ENCODE data around the gene SLC9A1.

SLC9A1 gene

GRCh38 chr1:27136998-27137542 lies 17.9 kb downstream of the SLC9A1 start:
- H3K27ac ChIP-seq, result no peak overlapping the region
- H3K4me3 ChIP-seq (ENCODE audit: low read depth, low read length), result no peak overlapping the region

GRCh38 chr1:27136236-27136551 lies 18.7 kb downstream of the SLC9A1 start:
- no peak overlapping the region for H3K27ac ChIP-seq
- peaks cover 10% of the 10 kb centered on the region for H3K4me1 ChIP-seq
- H3K27me3 ChIP-seq (ENCODE audit: control insufficient read depth, insufficient read depth, low read length), result no peaks in the 10 kb centered on the region
- no peak overlapping the region for H3K9ac ChIP-seq
- H3K4me3 ChIP-seq (ENCODE audit: low read depth, low read length), result no peak overlapping the region
- peaks cover 18% of the 10 kb centered on the region for H3K79me2 ChIP-seq
- H3K36me3 ChIP-seq (ENCODE audit: control insufficient read depth, insufficient read depth, low read length), result no peaks in the 10 kb centered on the region
- no peaks in the 10 kb centered on the region for H3K9me3 ChIP-seq (ENCODE audit: control insufficient read depth, low read length)
- H2AFZ ChIP-seq, result no peak overlapping the region
- TF ChIP-seq CTCF (IDR thresholded peaks at IDR 0.05), result no peak
- no peak overlapping the region for H3K4me2 ChIP-seq (ENCODE audit: low read length)

More at GRCh38 chr1:27136998-27137542, 17.9 kb downstream of the SLC9A1 start:
- no peaks in the 10 kb centered on the region for H3K27me3 ChIP-seq (ENCODE audit: control insufficient read depth, insufficient read depth, low read length)
- H3K9me3 ChIP-seq (ENCODE audit: control insufficient read depth, low read length), result no peaks in the 10 kb centered on the region
- no peak overlapping the region for H3K4me2 ChIP-seq (ENCODE audit: low read length)
- no peak for TF ChIP-seq CTCF (IDR thresholded peaks at IDR 0.05)
- peaks cover 13% of the 10 kb centered on the region for H3K4me1 ChIP-seq
- peaks cover 18% of the 10 kb centered on the region for H3K79me2 ChIP-seq
- H3K9ac ChIP-seq, result no peak overlapping the region
- H3K36me3 ChIP-seq (ENCODE audit: control insufficient read depth, insufficient read depth, low read length), result no peaks in the 10 kb centered on the region
- no peak overlapping the region for H2AFZ ChIP-seq

- no peak overlapping the region for H2AFZ ChIP-seq
- no peak overlapping the region for H3K4me3 ChIP-seq (ENCODE audit: low read depth, low read length)
- H3K36me3 ChIP-seq (ENCODE audit: control insufficient read depth, insufficient read depth, low read length), result no peaks in the 10 kb centered on the region
- H3K27ac ChIP-seq, result no peak overlapping the region
- no peaks in the 10 kb centered on the region for H3K27me3 ChIP-seq (ENCODE audit: control insufficient read depth, insufficient read depth, low read length)
- no peak for TF ChIP-seq CTCF (IDR thresholded peaks at IDR 0.05)
- no peaks in the 10 kb centered on the region for H3K9me3 ChIP-seq (ENCODE audit: control insufficient read depth, low read length)
- peaks cover 4% of the 10 kb centered on the region for H3K4me1 ChIP-seq
- peaks cover 18% of the 10 kb centered on the region for H3K79me2 ChIP-seq
- H3K9ac ChIP-seq, result no peak overlapping the region
- no peak overlapping the region for H3K4me2 ChIP-seq (ENCODE audit: low read length)
These were observed 19.2 kb downstream of the SLC9A1 start for GRCh38 chr1:27135541-27136235.

- Histone ChIP-seq H3K4me1 (no peaks in the 10 kb centered on the region), H3K79me2 (peaks cover 11% of the 10 kb centered on the region), H3K27ac (no peak overlapping the region), H3K9me3 (ENCODE audit: control insufficient read depth, low read length) (no peaks in the 10 kb centered on the region), H2AFZ (no peak overlapping the region), H3K36me3 (ENCODE audit: control insufficient read depth, insufficient read depth, low read length) (no peaks in the 10 kb centered on the region), H3K4me3 (ENCODE audit: low read depth, low read length) (no peak overlapping the region), H3K27me3 (ENCODE audit: control insufficient read depth, insufficient read depth, low read length) (no peaks in the 10 kb centered on the region), H3K4me2 (ENCODE audit: low read length) (no peak overlapping the region), H3K9ac (no peak overlapping the region)
- TF ChIP-seq CTCF (IDR thresholded peaks at IDR 0.05), result no peak
These were observed 20.9 kb downstream of the SLC9A1 start for GRCh38 chr1:27133991-27134390.

- no peak overlapping the region for H2AFZ ChIP-seq
- no peaks in the 10 kb centered on the region for H3K36me3 ChIP-seq (ENCODE audit: control insufficient read depth, insufficient read depth, low read length)
- no peaks in the 10 kb centered on the region for H3K9me3 ChIP-seq (ENCODE audit: control insufficient read depth, low read length)
- H3K4me2 ChIP-seq (ENCODE audit: low read length), result no peak overlapping the region
- H3K27me3 ChIP-seq (ENCODE audit: control insufficient read depth, insufficient read depth, low read length), result no peaks in the 10 kb centered on the region
- H3K9ac ChIP-seq, result no peak overlapping the region
- peaks cover 8% of the 10 kb centered on the region for H3K79me2 ChIP-seq
- no peaks in the 10 kb centered on the region for H3K4me1 ChIP-seq
- no peak for TF ChIP-seq CTCF (IDR thresholded peaks at IDR 0.05)
- H3K27ac ChIP-seq, result no peak overlapping the region
- no peak overlapping the region for H3K4me3 ChIP-seq (ENCODE audit: low read depth, low read length)
These were observed 21.8 kb downstream of the SLC9A1 start for GRCh38 chr1:27133158-27133557.

Measured in parathyroid adenoma (tissue), 2 donors.